PC-3 (cell line): ENCODE results near the gene HLA-DMB. TPM values are rescaled to one million over a fixed set of nuclear protein-coding genes. Genes with fewer than 3 reads are reported as not detected.
A peak's percentile ranks its signal among the peaks of the same experiment; 100 is the strongest.

Source experiments
- ATAC-seq: fragments of 200-7000 bp; cut with Tn5 transposase; 2 replicates; pipeline ENCODE4 v1.9.1; 2020; ENCODE audit warnings: mild to moderate bottlenecking, moderate library complexity
- BruUV-seq: library from RNA; stranded (reverse); fragments of 400-500 nt; replicated peaks from 2 replicates; lab custom pipeline; 2021; lab: Mats Ljungman, UMichigan
- CTCF ChIA-PET: fragments of 300-600 bp; sonication (Branson Sonifier 250); formaldehyde crosslinking; loops from one replicate; lab custom pipeline; 2022; ENCODE audit warnings: antibody characterized with exemption; lab: Charles Lee
- POLR2A ChIA-PET: fragments of 300-600 bp; sonication (Branson Sonifier 250); formaldehyde crosslinking; loops from one replicate; lab custom pipeline; 2022; ENCODE audit warnings: antibody characterized with exemption; ENCODE audit not compliant: unreplicated experiment; lab: Charles Lee
- DNase-seq: peaks from one replicate; pipeline ENCODE4 v3.0.0-alpha.2; 2015
- H2AFZ ChIP-seq: fragments of 300-600 bp; sonication (generic); 2 replicates; pipeline ENCODE4 v1.6.0; 2016; ENCODE audit warnings: antibody characterized with exemption, low read length
- H3F3A ChIP-seq: fragments of 300-600 bp; sonication (generic); one replicate; pipeline ENCODE4 v1.6.0; 2017; ENCODE audit warnings: antibody characterized with exemption, low read length, control low read depth, mild to moderate bottlenecking; ENCODE audit not compliant: unreplicated experiment
- H3K27ac ChIP-seq: fragments of 300-600 bp; sonication (generic); 2 replicates; pipeline ENCODE4 v1.5.1; 2016; ENCODE audit warnings: mild to moderate bottlenecking, low read length
- H3K27me3 ChIP-seq: fragments of 300-600 bp; sonication (generic); 2 replicates; pipeline ENCODE4 v1.6.1; 2016; ENCODE audit warnings: low read length, mixed read lengths
- H3K36me3 ChIP-seq: fragments of 300-600 bp; sonication (generic); 2 replicates; pipeline ENCODE4 v1.6.1; 2016; ENCODE audit warnings: low read depth, mixed run types, low read length, mixed read lengths
- H3K4me1 ChIP-seq: fragments of 300-600 bp; sonication (generic); 2 replicates; pipeline ENCODE4 v1.5.1; 2016; ENCODE audit warnings: low read length; ENCODE audit not compliant: insufficient read depth
- H3K4me2 ChIP-seq: fragments of 300-600 bp; sonication (generic); 2 replicates; pipeline ENCODE4 v1.6.0; 2016; ENCODE audit warnings: low read length
- H3K4me3 ChIP-seq: fragments of 300-600 bp; sonication (generic); 2 replicates; pipeline ENCODE4 v1.5.1; 2016; ENCODE audit warnings: mild to moderate bottlenecking, low read length, mixed read lengths
- H3K79me2 ChIP-seq: fragments of 300-600 bp; sonication (generic); 2 replicates; pipeline ENCODE4 v1.6.1; 2017; ENCODE audit warnings: low read length, mixed read lengths
- H3K9ac ChIP-seq: fragments of 300-600 bp; sonication (generic); 2 replicates; pipeline ENCODE4 v1.6.0; 2016; ENCODE audit warnings: mild to moderate bottlenecking, low read length
- H3K9me2 ChIP-seq: fragments of 300-600 bp; sonication (generic); replicated peaks from 2 replicates; pipeline ENCODE4 v1.6.1; 2016; ENCODE audit warnings: mixed run types, low read length, mixed read lengths
- H3K9me3 ChIP-seq: fragments of 300-600 bp; sonication (generic); 2 replicates; pipeline ENCODE4 v1.6.1; 2016; ENCODE audit warnings: low read length, mixed read lengths
- H4K20me1 ChIP-seq: fragments of 300-600 bp; sonication (generic); 2 replicates; pipeline ENCODE4 v1.6.1; 2016; ENCODE audit warnings: low read length, mixed read lengths
- CTCF ChIP-seq: fragments of 300-600 bp; sonication (generic); conservative IDR thresholded peaks from 2 replicates; pipeline ENCODE4 v1.5.1; 2017; ENCODE audit warnings: antibody characterized with exemption, low read depth, mild to moderate bottlenecking, low read length
- EZH2 ChIP-seq: fragments of 300-600 bp; sonication (generic); IDR thresholded peaks from one replicate; pipeline ENCODE4 v1.6.1; 2017; ENCODE audit warnings: antibody characterized with exemption, mild to moderate bottlenecking, low read length; ENCODE audit not compliant: unreplicated experiment
- EZH2phosphoT487 ChIP-seq: fragments of 300-600 bp; sonication (generic); IDR thresholded peaks from 2 replicates; pipeline ENCODE4 v1.6.1; 2018; ENCODE audit warnings: mild to moderate bottlenecking, antibody characterized with exemption, low read length, borderline replicate concordance
- intact Hi-C: fragments of 100-400 bp; cut with micrococcal nuclease; formaldehyde crosslinking; loops from 2 replicates; pipeline ENCODE4 v1.9.0; 2023
- total RNA-seq: library from RNA; depleted of rRNA; stranded (reverse); fragments of >200 nt; gene quantifications from 2 replicates; pipeline ENCODE4 v1.2.3, GENCODE V29; 2014

The HLA-DMB gene
- total RNA-seq, 1 experiment from 2014 or later, result not detected

- no peaks in the 10 kb centered on the region for H3F3A ChIP-seq
- DNase-seq (peak; percentile 98), ATAC-seq (peak; percentile 25)
- peaks cover 12% of the 10 kb centered on the region for H4K20me1 ChIP-seq
- TF ChIP-seq EZH2phosphoT487 (no peak), EZH2 (no peak), CTCF (no peak)
- peak within 1 kb of the TSS; percentile 99 for H3K27ac ChIP-seq
- peaks cover 38% of the 10 kb centered on the region for H3K4me1 ChIP-seq
- peak within 1 kb of the TSS; percentile 91 for H3K4me2 ChIP-seq
- no peaks in the 10 kb centered on the region for H3K27me3 ChIP-seq
- peak within 1 kb of the TSS; percentile 96 for H2AFZ ChIP-seq
- peaks cover 51% of the 10 kb centered on the region for H3K79me2 ChIP-seq
- H3K36me3 ChIP-seq, result peaks cover 12% of the 10 kb centered on the region
- TSS peak; percentile 18 for BruUV-seq
- H3K9me2 ChIP-seq, result no peaks in the 10 kb centered on the region
- no peaks in the 10 kb centered on the region for H3K9me3 ChIP-seq
- ChIA-PET CTCF (interaction anchor here (1.0 to 1.2 kb wide), 2 partner anchors 13 to 16 kb away, joined by 4 to 5 read pairs; no protein-coding TSS in a partner anchor), POLR2A (interaction anchor here (0.6 kb wide), 1 partner anchor 13 kb away, joined by 9 read pairs; no protein-coding TSS in a partner anchor)
- peak within 1 kb of the TSS; percentile 98 for H3K9ac ChIP-seq
- H3K4me3 ChIP-seq, result peak within 1 kb of the TSS; percentile 83
- intact Hi-C loops, result loop anchor here (1.0 kb wide), 1 partner anchor 15 kb away; the partner anchor contains the start of gene HLA-DMA
Observed at GRCh38 chr6:32968093-32968866, 27.5 kb upstream of the HLA-DMB start, which contains the start of gene BRD2. TSS of gene BRD2 (plus strand) at chr6:32968594. CDS start at chr6:32972899, 4,305 bp downstream.

GRCh38 chr6:32967151-32968091 lies 26.6 kb upstream of the HLA-DMB start:
- Histone ChIP-seq H3K4me1 (peaks cover 38% of the 10 kb centered on the region), H3K27me3 (no peaks in the 10 kb centered on the region), H3K4me3 (peak overlapping the region; percentile 83), H3K36me3 (peaks cover 3% of the 10 kb centered on the region), H3K79me2 (peaks cover 42% of the 10 kb centered on the region), H3K9me2 (no peaks in the 10 kb centered on the region), H3K9me3 (no peaks in the 10 kb centered on the region), H4K20me1 (peaks cover 3% of the 10 kb centered on the region), H3K4me2 (peak overlapping the region; percentile 91), H3K9ac (peak overlapping the region; percentile 98), H2AFZ (peak overlapping the region; percentile 96), H3F3A (no peaks in the 10 kb centered on the region), H3K27ac (peak overlapping the region; percentile 99)
- no peak for ATAC-seq
- TF ChIP-seq EZH2, result no peak
- peak; percentile 77 for TF ChIP-seq CTCF
- no peak for TF ChIP-seq EZH2phosphoT487
- peak; percentile 64 for DNase-seq
- intact Hi-C loops, result loop anchor here (1.0 kb wide), 2 partner anchors 14 to 17 kb away; partner anchors contain the start of gene HLA-DMA
- CTCF ChIA-PET, result interaction anchor here (1.0 to 1.2 kb wide), 2 partner anchors 13 to 17 kb away, joined by 4 to 5 read pairs; no protein-coding TSS in a partner anchor
- POLR2A ChIA-PET, result interaction anchor here (0.7 kb wide), 1 partner anchor 670 kb away, joined by 4 read pairs; no protein-coding TSS in a partner anchor
- no TSS peak for BruUV-seq
